Psoas muscle (tissue), 8 donors: ENCODE measurements around the gene CCDC47. TPM values are rescaled to one million over a fixed set of nuclear protein-coding genes. Genes with fewer than 3 reads are reported as not detected.

Experiments
- ATAC-seq, 4 donors: fragments of 200-7000 bp; cut with Tn5 transposase; one replicate each; pipeline ENCODE4 v1.9.1; 2020; ENCODE audit warnings: moderate library complexity in 3 of 4, mild to moderate bottlenecking in 2 of 4
- DNase-seq, 2 donors: peaks; one replicate each; pipeline ENCODE4 v3.0.0-alpha.2; 2020
- H3K27ac ChIP-seq: fragments of 200-600 bp; one replicate; pipeline ENCODE4 v1.8.0; 2022
- H3K27me3 ChIP-seq, 3 donors: fragments of 200-600 bp in 1 of 3; one replicate each; pipeline versions ENCODE4 v1.6.1 to v1.8.0; 2013 to 2022; ENCODE audit warnings: low read length in 2 of 3, mild to moderate bottlenecking in 2 of 3, moderate library complexity in 1 of 3; ENCODE audit not compliant: insufficient read depth in 3 of 3
- H3K36me3 ChIP-seq, 2 donors: fragments of 200-600 bp in 1 of 2; one replicate each; pipeline versions ENCODE4 v1.6.1 to v1.8.0; 2013 to 2022; ENCODE audit warnings: low read depth in 1 of 2, mild to moderate bottlenecking in 1 of 2, moderate library complexity in 1 of 2; ENCODE audit not compliant: insufficient read depth in 1 of 2
- H3K4me1 ChIP-seq: fragments of 200-600 bp; one replicate; pipeline ENCODE4 v1.8.0; 2022
- H3K4me3 ChIP-seq: fragments of 200-600 bp; one replicate; pipeline ENCODE4 v1.8.0; 2022; ENCODE audit warnings: mild to moderate bottlenecking
- H3K9me3 ChIP-seq: fragments of 200-600 bp; one replicate; pipeline ENCODE4 v1.8.0; 2022
- CTCF ChIP-seq: fragments of 200-600 bp; IDR thresholded peaks from one replicate; pipeline ENCODE4 v1.8.0; 2022; ENCODE audit warnings: antibody characterized with exemption
- WGBS, 3 donors: extraction: QIAGEN DNeasy Blood & Tissue Kit; methylation state at CpG; one replicate each; pipeline versions ENCODE4 v1.1.6 to v1.1.7; 2013; 5-methylcytosine and 5-hydroxymethylcytosine counted together
- intact Hi-C, 2 donors: fragments of 100-400 bp; cut with DNase I; formaldehyde crosslinking; loops; one replicate each; pipeline versions ENCODE4 v1.11.0 to v1.14.2; 2022
- polyA plus RNA-seq, 3 donors: library from polyadenylated mRNA; stranded (reverse); fragments of 200-250 nt; gene quantifications; one replicate each; pipeline ENCODE4 v1.2.3, GENCODE V29; 2013
- total RNA-seq, 4 donors: library from RNA; stranded (reverse); fragmentation: NEBNext Ultra II Directional in 2 of 4; extraction: Animal tissue kit (Norgen Biotek cat#: 25700) in 2 of 4; gene quantifications; one replicate each; pipeline versions ENCODE4 v1.2.1 to v1.2.4, GENCODE V29; 2021 to 2023
- donor health status: healthy with polysubstance abuse.
- donor health status: DM: no; HTN: no; CAD: no; lungs with moderate emphysema.
- donor health status: Bipolar disorder and iron deficiency.
- donor health status: healthy.
- donor health status: DM: yes; HTN: yes; CAD: no.
- donor health status: DM: no; HTN: no; CAD: no.
- donor health status: DM: no; HTN: no; CAD: no.
- donor health status: DM: yes; HTN: yes; CAD: no.

The CCDC47 gene
- total and polyA plus RNA-seq, 7 donors = 61.7 to 138 (median 119) TPM

GRCh38 chr17:63775420-63775819 is 2.0 kb upstream of the CCDC47 start:
- H3K4me1 ChIP-seq = peaks cover 44% of the 10 kb centered on the region
- intact Hi-C loops = loop anchor here (2.0 to 5.0 kb wide), 2 partner anchors 47 to 51 kb away; partner anchors contain the start of genes FTSJ3 (in 1 of the 2) and PSMC5 (in 1 of the 2)
- H3K27me3 ChIP-seq = no peaks in the 10 kb centered on the region
- TF ChIP-seq CTCF = no peak
- peak overlapping the region; percentile 98 for H3K27ac ChIP-seq
- ATAC-seq (no peak), DNase-seq (no peak)
- H3K9me3 ChIP-seq = no peaks in the 10 kb centered on the region
- H3K4me3 ChIP-seq = peak overlapping the region; percentile 89
- 28 to 33% (median 29%) methylated on average over 8 of the region's 8 CpGs for WGBS, 3 donors
- H3K36me3 ChIP-seq = peaks cover 5 to 39% of the 10 kb centered on the region in 2 donors

- H3K9me3 ChIP-seq = no peaks in the 10 kb centered on the region
- H3K4me3 ChIP-seq = peak overlapping the region; percentile 89
- peaks cover 10 to 39% of the 10 kb centered on the region in 2 donors for H3K36me3 ChIP-seq
- intact Hi-C loops = loop anchor here (2.0 to 5.0 kb wide), 2 partner anchors 47 to 52 kb away; partner anchors contain the start of genes FTSJ3 (in 1 of the 2) and PSMC5 (in 1 of the 2)
- peak overlapping the region; percentile 98 for H3K27ac ChIP-seq
- no peaks in the 10 kb centered on the region for H3K27me3 ChIP-seq
- H3K4me1 ChIP-seq = peaks cover 40% of the 10 kb centered on the region
- TF ChIP-seq CTCF = no peak
- DNase-seq (no peak), ATAC-seq (no peak)
- 3 to 6% (median 3%) methylated on average over 4 of the region's 4 CpGs for WGBS, 3 donors
Measured at GRCh38 chr17:63774969-63775265, 1.5 kb upstream of the CCDC47 start.

- no peaks in the 10 kb centered on the region for H3K27me3 ChIP-seq
- no peak for TF ChIP-seq CTCF
- WGBS, 3 donors = 0 to 1% (median 1%) methylated on average over 45 to 67 of the region's 67 CpGs
- peaks cover 10 to 33% of the 10 kb centered on the region in 2 donors for H3K36me3 ChIP-seq
- H3K27ac ChIP-seq = peak within 1 kb of the TSS; percentile 98
- H3K9me3 ChIP-seq = no peaks in the 10 kb centered on the region
- peak within 1 kb of the TSS; percentile 89 for H3K4me3 ChIP-seq
- DNase-seq (peak; percentile 90 to 96), ATAC-seq (peak; percentile 2 to 19 (median 3))
- intact Hi-C loops = loop anchor here in 1 of 2 donors (2.0 kb wide), 1 partner anchor 52 kb away; the partner anchor contains the start of genes FTSJ3 and PSMC5
- H3K4me1 ChIP-seq = peaks cover 35% of the 10 kb centered on the region
Measured at GRCh38 chr17:63774141-63774968, 958 bp upstream of the CCDC47 start, which contains the start of gene DDX42. TSS of gene DDX42 (plus strand) at chr17:63774170. CDS start at chr17:63787050, 12,880 bp downstream.

- Histone ChIP-seq H3K4me3 (peak overlapping the region; percentile 89), H3K36me3 (peaks cover 9 to 25% of the 10 kb centered on the region in 2 donors), H3K27me3 (no peaks in the 10 kb centered on the region), H3K9me3 (no peaks in the 10 kb centered on the region), H3K4me1 (peaks cover 29% of the 10 kb centered on the region), H3K27ac (peak overlapping the region; percentile 98)
- WGBS, 3 donors = 2 to 3% (median 3%) methylated on average over 7 of the region's 7 CpGs
- DNase-seq (no peak), ATAC-seq (peak in 1 of 4 donors; percentile 2)
- intact Hi-C loops = no loop called here
- TF ChIP-seq CTCF = no peak
Measured at GRCh38 chr17:63772801-63773271, 561 bp downstream of the CCDC47 start.
